ENCODE data around the gene HMX2.

The HMX2 gene

GRCh38 chr10:123147635-123148413 is at the start of gene HMX2:
Gene HMX2 (plus strand): TSS chr10:123148136. CDS start chr10:123148379, 243 bp downstream.
- DNase-seq (ENCODE audit: low spot score) = no peak

GRCh38 chr10:123100030-123100762 is 47.7 kb upstream of the HMX2 start:
- no peak for DNase-seq (ENCODE audit: low spot score)

GRCh38 chr10:123101872-123102271 is 46.1 kb upstream of the HMX2 start:
- no peak for DNase-seq (ENCODE audit: low spot score)

GRCh38 chr10:123102673-123103072 is 45.3 kb upstream of the HMX2 start:
- no peak for DNase-seq (ENCODE audit: low spot score)

GRCh38 chr10:123103944-123104343 is 44.0 kb upstream of the HMX2 start:
- no peak for DNase-seq (ENCODE audit: low spot score)

GRCh38 chr10:123109466-123109865 is 38.5 kb upstream of the HMX2 start:
- no peak for DNase-seq (ENCODE audit: low spot score)

GRCh38 chr10:123117644-123118417 is 30.1 kb upstream of the HMX2 start:
- no peak for DNase-seq (ENCODE audit: low spot score)

GRCh38 chr10:123119081-123119480 is 28.9 kb upstream of the HMX2 start:
- no peak for DNase-seq (ENCODE audit: low spot score)

- DNase-seq (ENCODE audit: low spot score) = no peak
Observed at GRCh38 chr10:123126246-123126645, 21.7 kb upstream of the HMX2 start.

GRCh38 chr10:123129618-123130271 is 18.2 kb upstream of the HMX2 start:
- DNase-seq (ENCODE audit: low spot score) = no peak

- peak; percentile 89 for DNase-seq (ENCODE audit: low spot score)
Observed at GRCh38 chr10:123132576-123133477, 15.1 kb upstream of the HMX2 start.

GRCh38 chr10:123133541-123134342 is 14.2 kb upstream of the HMX2 start:
- no peak for DNase-seq (ENCODE audit: low spot score)

- no peak for DNase-seq (ENCODE audit: low spot score)
Observed at GRCh38 chr10:123134343-123134914, 13.5 kb upstream of the HMX2 start.

GRCh38 chr10:123134915-123135414 is 13.0 kb upstream of the HMX2 start:
- DNase-seq (ENCODE audit: low spot score) = no peak

- no peak for DNase-seq (ENCODE audit: low spot score)
Observed at GRCh38 chr10:123135415-123136141, 12.4 kb upstream of the HMX2 start, which contains the start of gene HMX3. Gene HMX3 (plus strand): TSS chr10:123135970. CDS start chr10:123136051, 81 bp downstream.

- DNase-seq (ENCODE audit: low spot score) = no peak
Observed at GRCh38 chr10:123136221-123136805, 11.6 kb upstream of the HMX2 start.

GRCh38 chr10:123136806-123137642 is 10.9 kb upstream of the HMX2 start:
- DNase-seq (ENCODE audit: low spot score) = no peak

- no peak for DNase-seq (ENCODE audit: low spot score)
Observed at GRCh38 chr10:123139165-123139520, 8.8 kb upstream of the HMX2 start.
